Endothelial cell (in vitro differentiated cells): ENCODE results near the gene TGIF2. TPM values are rescaled to one million over a fixed set of nuclear protein-coding genes. Genes with fewer than 3 reads are reported as not detected.

Source experiments
- DNase-seq: peaks from one replicate; pipeline ENCODE4 v3.0.0; 2021; ENCODE audit warnings: low spot score
- H3K27ac Mint-ChIP-seq: one replicate; pipeline ENCODE4 v1.8.0; 2021; ENCODE audit warnings: mixed read lengths, inconsistent platforms; ENCODE audit not compliant: unreplicated experiment
- H3K27me3 Mint-ChIP-seq: one replicate; pipeline ENCODE4 v1.8.0; 2021; ENCODE audit warnings: mild to moderate bottlenecking, moderate library complexity, mixed read lengths, inconsistent platforms; ENCODE audit not compliant: unreplicated experiment
- H3K36me3 Mint-ChIP-seq: one replicate; pipeline ENCODE4 v1.8.0; 2021; ENCODE audit warnings: mild to moderate bottlenecking, low read depth, mixed read lengths, inconsistent platforms; ENCODE audit not compliant: unreplicated experiment
- H3K4me1 Mint-ChIP-seq: one replicate; pipeline ENCODE4 v1.8.0; 2021; ENCODE audit warnings: mild to moderate bottlenecking, mixed read lengths, inconsistent platforms; ENCODE audit not compliant: unreplicated experiment
- H3K4me3 Mint-ChIP-seq: one replicate; pipeline ENCODE4 v1.8.0; 2021; ENCODE audit warnings: mild to moderate bottlenecking, mixed read lengths, inconsistent platforms; ENCODE audit not compliant: unreplicated experiment
- H3K9me3 Mint-ChIP-seq: one replicate; pipeline ENCODE4 v1.8.0; 2021; ENCODE audit warnings: mixed read lengths, inconsistent platforms; ENCODE audit not compliant: unreplicated experiment
- CTCF ChIP-seq: fragments of 200-600 bp; sonication (generic); IDR thresholded peaks from one replicate; pipeline ENCODE4 v1.5.0; 2021; ENCODE audit warnings: antibody characterized with exemption; ENCODE audit not compliant: unreplicated experiment
- total RNA-seq: library from RNA; stranded (reverse); fragmentation: NEBNext Ultra II Directional; extraction: Animal tissue kit (Norgen Biotek cat#: 25700); gene quantifications from one replicate; pipeline ENCODE4 v1.2.1, GENCODE V29; 2021; ENCODE audit not compliant: unreplicated experiment

The TGIF2 gene
- total RNA-seq, 1 donor from 2014 or later = 43.7 TPM

- H3K27ac Mint-ChIP-seq = peak overlapping the region; percentile 91
Observed at GRCh38 chr20:36574366-36575135, 1.2 kb downstream of the TGIF2 start.

GRCh38 chr20:36576081-36576445, 2.7 kb downstream of the TGIF2 start:
- TF ChIP-seq CTCF = no peak
- Mint-ChIP-seq H3K9me3 (no peaks in the 10 kb centered on the region), H3K36me3 (peaks cover 18% of the 10 kb centered on the region), H3K4me1 (peaks cover 25% of the 10 kb centered on the region), H3K27me3 (peaks cover 17% of the 10 kb centered on the region), H3K27ac (no peak overlapping the region), H3K4me3 (no peak overlapping the region)
- DNase-seq = no peak

More at GRCh38 chr20:36574366-36575135, 1.2 kb downstream of the TGIF2 start:
- peaks cover 20% of the 10 kb centered on the region for H3K27me3 Mint-ChIP-seq
- DNase-seq = peak; percentile 52
- H3K4me1 Mint-ChIP-seq = peaks cover 25% of the 10 kb centered on the region
- no peak for TF ChIP-seq CTCF
- peak overlapping the region; percentile 98 for H3K4me3 Mint-ChIP-seq
- peaks cover 8% of the 10 kb centered on the region for H3K36me3 Mint-ChIP-seq
- no peaks in the 10 kb centered on the region for H3K9me3 Mint-ChIP-seq

GRCh38 chr20:36578356-36579041, 5.1 kb downstream of the TGIF2 start:
- Mint-ChIP-seq H3K4me3 (no peak overlapping the region), H3K36me3 (peaks cover 18% of the 10 kb centered on the region), H3K27me3 (peaks cover 9% of the 10 kb centered on the region), H3K27ac (no peak overlapping the region), H3K4me1 (peaks cover 8% of the 10 kb centered on the region), H3K9me3 (no peaks in the 10 kb centered on the region)
- DNase-seq = no peak
- no peak for TF ChIP-seq CTCF

- no peak for DNase-seq
- peaks cover 4% of the 10 kb centered on the region for H3K27me3 Mint-ChIP-seq
- H3K4me3 Mint-ChIP-seq = peak overlapping the region; percentile 31
- peaks cover 3% of the 10 kb centered on the region for H3K4me1 Mint-ChIP-seq
- TF ChIP-seq CTCF = no peak
- peaks cover 14% of the 10 kb centered on the region for H3K36me3 Mint-ChIP-seq
- H3K27ac Mint-ChIP-seq = no peak overlapping the region
- no peaks in the 10 kb centered on the region for H3K9me3 Mint-ChIP-seq
Observed at GRCh38 chr20:36579996-36580545, 6.7 kb downstream of the TGIF2 start.

GRCh38 chr20:36582322-36582721, 8.9 kb downstream of the TGIF2 start:
- no peak for DNase-seq
- Mint-ChIP-seq H3K4me1 (no peaks in the 10 kb centered on the region), H3K27ac (no peak overlapping the region)

More at GRCh38 chr20:36582322-36582721, 8.9 kb downstream of the TGIF2 start:
- Mint-ChIP-seq H3K27me3 (peaks cover 3% of the 10 kb centered on the region), H3K36me3 (peaks cover 15% of the 10 kb centered on the region), H3K9me3 (no peaks in the 10 kb centered on the region), H3K4me3 (no peak overlapping the region)
- TF ChIP-seq CTCF = no peak
